Mucosa of stomach (tissue), 1 donor: ENCODE measurements around the gene ACADS.

Experiments
- H3K27me3 ChIP-seq: one replicate; pipeline ENCODE4 v1.7.0; 2013; ENCODE audit warnings: mild to moderate bottlenecking, low read length; ENCODE audit not compliant: control insufficient read depth, insufficient read depth
- H3K36me3 ChIP-seq: one replicate; pipeline ENCODE4 v1.7.0; 2013; ENCODE audit warnings: low read length; ENCODE audit not compliant: control insufficient read depth, insufficient read depth
- H3K4me1 ChIP-seq: one replicate; pipeline ENCODE4 v1.7.0; 2013; ENCODE audit warnings: mild to moderate bottlenecking, low read length; ENCODE audit not compliant: control insufficient read depth, insufficient read depth
- H3K4me3 ChIP-seq: one replicate; pipeline ENCODE4 v1.7.0; 2013; ENCODE audit warnings: low read length
- H3K9ac ChIP-seq: one replicate; pipeline ENCODE4 v1.7.0; 2013; ENCODE audit warnings: mild to moderate bottlenecking, low read length, moderate library complexity
- H3K9me3 ChIP-seq: one replicate; pipeline ENCODE4 v1.7.0; 2013; ENCODE audit warnings: mild to moderate bottlenecking, low read length, moderate library complexity; ENCODE audit not compliant: control insufficient read depth
- donor health status: Pancreatic carcinoma.

Gene ACADS

DNA sequence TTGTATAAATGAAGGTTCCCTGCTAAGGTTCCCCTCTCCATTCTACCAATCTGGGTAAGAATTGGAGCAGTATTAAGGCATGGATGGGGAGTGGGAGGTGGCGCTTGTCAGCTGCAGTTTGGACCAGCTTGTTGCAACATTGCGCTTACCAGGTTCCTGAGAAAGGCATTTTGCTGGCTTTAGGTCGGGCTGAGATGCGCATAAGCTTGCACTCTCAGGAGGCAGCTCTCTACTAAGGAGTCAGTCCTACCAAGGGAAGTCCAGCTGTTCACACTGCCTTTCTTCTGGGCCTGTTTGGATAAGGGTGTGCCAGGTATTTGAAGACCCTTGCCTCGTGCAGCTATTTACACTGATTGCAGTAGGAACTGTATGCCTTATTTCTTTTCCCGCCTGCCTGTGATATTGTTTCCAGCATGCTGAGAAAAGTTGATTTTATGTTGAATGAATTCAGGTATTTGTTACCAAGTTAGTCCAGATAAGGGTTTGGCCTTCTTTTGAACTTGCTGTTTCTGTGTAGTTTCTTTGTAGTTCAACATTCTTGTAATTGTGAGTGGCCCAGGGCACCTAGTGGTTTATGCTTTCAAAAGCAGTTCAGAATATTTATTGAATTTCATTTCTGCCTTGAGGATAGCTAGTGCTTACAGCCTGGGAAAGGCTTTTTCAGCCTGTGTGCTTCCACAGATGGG is 36.1 kb upstream of the ACADS start:
- no peaks in the 10 kb centered on the region for H3K27me3 ChIP-seq
- H3K4me1 ChIP-seq: peaks cover 32% of the 10 kb centered on the region
- no peak overlapping the region for H3K4me3 ChIP-seq
- no peaks in the 10 kb centered on the region for H3K9me3 ChIP-seq
- H3K36me3 ChIP-seq: no peaks in the 10 kb centered on the region
- H3K9ac ChIP-seq: no peak overlapping the region

DNA sequence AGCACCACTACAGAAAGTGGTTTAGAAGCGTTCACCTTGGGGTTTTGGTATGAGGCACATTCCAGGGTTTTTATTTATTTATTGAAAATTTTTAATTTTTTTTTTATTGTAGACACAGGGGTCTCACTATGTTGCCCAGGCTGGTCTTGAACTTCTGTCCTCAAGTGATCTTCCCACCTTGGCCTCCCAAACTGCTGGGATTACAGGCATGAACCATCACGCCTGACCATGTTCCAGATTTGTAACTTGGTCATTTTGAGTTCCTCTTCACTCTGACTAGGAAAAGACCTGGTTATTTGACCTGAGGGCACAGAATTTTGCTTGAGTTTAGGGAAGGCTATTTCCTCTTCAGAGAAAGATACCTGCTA is 35.6 kb upstream of the ACADS start:
- Histone ChIP-seq H3K4me1 (peaks cover 32% of the 10 kb centered on the region), H3K4me3 (no peak overlapping the region), H3K9me3 (no peaks in the 10 kb centered on the region), H3K36me3 (no peaks in the 10 kb centered on the region), H3K27me3 (no peaks in the 10 kb centered on the region), H3K9ac (no peak overlapping the region)

DNA sequence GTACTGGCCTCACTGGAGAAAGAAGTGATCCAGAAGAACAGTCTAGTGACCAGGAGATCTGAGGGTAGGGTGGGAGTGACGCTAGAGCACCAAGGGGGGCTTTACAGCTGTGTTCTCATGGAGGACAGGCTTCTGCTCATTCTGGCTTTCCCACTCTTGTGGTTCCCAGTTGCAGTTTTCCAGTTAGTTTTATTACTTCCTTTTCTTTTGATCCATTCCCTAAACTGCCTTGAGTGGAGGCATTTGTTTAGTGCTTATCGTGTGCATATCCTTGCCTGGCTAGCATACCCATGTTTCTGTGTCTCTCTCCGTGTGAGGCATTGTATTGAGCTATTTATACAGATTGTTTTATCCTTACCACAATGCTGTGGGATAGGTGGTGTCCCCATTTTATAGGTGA is 34.6 kb upstream of the ACADS start:
- Histone ChIP-seq H3K36me3 (no peaks in the 10 kb centered on the region), H3K4me3 (no peak overlapping the region), H3K27me3 (no peaks in the 10 kb centered on the region), H3K9ac (no peak overlapping the region), H3K4me1 (peaks cover 32% of the 10 kb centered on the region), H3K9me3 (no peaks in the 10 kb centered on the region)

DNA sequence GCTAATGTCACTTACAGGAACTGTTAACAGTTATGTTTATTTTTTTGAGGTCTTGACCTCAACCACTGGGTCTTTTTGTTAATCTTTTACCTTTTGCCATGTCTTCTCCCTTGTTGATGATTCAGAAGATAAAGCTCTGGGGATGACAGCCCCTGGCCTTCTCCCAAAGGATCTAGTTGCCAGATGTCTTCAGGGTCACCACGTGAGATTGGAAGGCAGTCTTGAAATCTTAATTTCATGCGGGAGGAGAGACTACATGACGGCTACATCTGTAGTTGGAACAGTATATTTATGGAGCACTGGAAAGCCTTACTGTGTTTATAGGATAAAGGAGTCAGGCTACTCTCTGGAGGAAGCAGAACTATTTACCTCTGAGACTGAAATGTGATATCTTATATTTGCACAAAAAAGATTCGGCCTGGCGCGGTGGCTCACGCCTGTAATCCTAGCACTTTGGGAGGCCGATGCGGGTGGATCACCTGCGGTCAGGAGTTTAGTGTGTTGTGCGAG is 33.0 kb upstream of the ACADS start:
- Histone ChIP-seq H3K27me3 (no peaks in the 10 kb centered on the region), H3K9ac (no peak overlapping the region), H3K9me3 (no peaks in the 10 kb centered on the region), H3K36me3 (no peaks in the 10 kb centered on the region), H3K4me1 (peaks cover 32% of the 10 kb centered on the region), H3K4me3 (no peak overlapping the region)

DNA sequence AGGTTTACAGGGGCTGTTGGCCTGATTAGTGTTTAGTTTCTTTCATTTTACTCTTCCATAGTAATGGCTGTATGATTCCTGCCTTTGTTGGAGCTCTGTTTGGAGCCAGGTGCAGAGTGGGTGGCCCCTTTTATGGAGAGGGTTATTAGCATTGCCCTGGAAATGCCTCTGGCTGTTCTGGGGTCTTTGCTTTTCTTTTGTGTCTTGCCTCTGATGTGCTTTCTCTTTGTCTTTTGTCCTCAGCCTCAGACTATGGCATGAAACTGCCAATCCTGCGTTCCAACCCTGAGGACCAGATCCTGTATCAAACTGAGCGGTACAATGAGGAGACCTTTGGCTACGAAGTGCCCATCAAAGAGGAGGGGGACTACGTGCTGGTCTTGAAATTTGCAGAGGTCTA is 31.8 kb upstream of the ACADS start:
- no peak overlapping the region for H3K4me3 ChIP-seq
- H3K9ac ChIP-seq: no peak overlapping the region
- peaks cover 7% of the 10 kb centered on the region for H3K36me3 ChIP-seq
- H3K9me3 ChIP-seq: no peaks in the 10 kb centered on the region
- peaks cover 25% of the 10 kb centered on the region for H3K4me1 ChIP-seq
- no peaks in the 10 kb centered on the region for H3K27me3 ChIP-seq

DNA sequence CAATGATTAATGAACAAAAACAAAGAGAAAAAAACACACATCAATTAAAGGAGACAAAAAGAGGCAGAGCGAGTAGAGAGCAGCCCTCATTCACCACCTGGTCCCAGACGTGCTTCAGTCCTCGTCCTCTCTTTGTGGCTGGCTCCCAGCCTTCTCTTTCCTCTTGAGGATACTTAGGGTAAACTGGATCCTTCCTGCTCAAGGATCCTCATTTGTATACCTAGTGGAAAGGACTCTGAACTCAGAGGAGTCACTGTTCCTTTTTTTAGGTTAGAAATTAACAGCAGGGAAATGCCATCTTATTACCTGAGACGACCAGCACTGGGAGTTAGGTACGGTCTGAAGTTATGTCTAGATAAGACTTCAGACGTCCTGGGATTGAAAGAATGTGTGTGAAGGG is 29.0 kb upstream of the ACADS start:
- H3K9ac ChIP-seq: no peak overlapping the region
- no peak overlapping the region for H3K4me3 ChIP-seq
- H3K4me1 ChIP-seq: peaks cover 10% of the 10 kb centered on the region
- H3K36me3 ChIP-seq: peaks cover 7% of the 10 kb centered on the region
- H3K27me3 ChIP-seq: no peaks in the 10 kb centered on the region
- H3K9me3 ChIP-seq: no peaks in the 10 kb centered on the region

DNA sequence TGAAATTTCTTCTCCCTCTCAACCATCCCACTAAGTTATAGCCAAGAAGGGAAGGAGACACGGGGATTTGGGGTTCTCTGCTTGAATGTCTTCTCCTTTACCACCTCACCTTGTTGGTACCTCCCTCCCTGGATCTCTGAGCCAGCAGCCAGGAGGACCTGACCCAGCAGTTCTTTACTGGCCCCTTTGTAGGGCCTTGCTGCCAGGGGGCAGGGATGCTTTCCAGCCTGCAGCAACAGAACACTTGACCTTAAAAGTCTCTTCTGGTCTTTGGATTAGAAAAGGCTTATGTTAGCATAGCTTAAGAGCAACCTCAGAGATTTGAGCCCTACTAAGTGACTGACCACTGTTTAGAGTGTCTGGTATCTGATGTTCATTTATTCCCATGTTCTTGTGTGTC is 28.3 kb upstream of the ACADS start:
- no peaks in the 10 kb centered on the region for H3K9me3 ChIP-seq
- H3K4me3 ChIP-seq: no peak overlapping the region
- H3K4me1 ChIP-seq: peaks cover 6% of the 10 kb centered on the region
- H3K27me3 ChIP-seq: no peaks in the 10 kb centered on the region
- no peak overlapping the region for H3K9ac ChIP-seq
- peaks cover 7% of the 10 kb centered on the region for H3K36me3 ChIP-seq

DNA sequence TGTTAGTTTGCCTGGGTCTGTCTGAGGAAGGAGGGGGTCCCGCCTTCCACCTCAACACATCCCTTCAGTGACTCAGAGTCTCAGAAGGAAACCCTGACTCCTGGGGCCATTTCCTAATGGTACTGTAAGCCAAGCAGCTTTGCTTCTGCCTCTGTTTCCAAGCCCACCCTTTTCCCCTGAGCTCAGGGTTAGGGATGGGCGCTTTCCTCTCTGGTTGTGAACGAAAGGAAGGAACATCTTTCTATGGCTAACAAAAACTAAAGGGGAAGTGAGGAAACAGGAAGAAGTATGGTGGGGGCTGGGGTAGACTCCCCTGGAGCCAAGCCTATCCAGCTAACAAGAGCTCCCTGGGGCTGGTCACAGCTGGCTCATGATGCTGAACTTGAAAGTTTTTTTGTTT is 27.0 kb upstream of the ACADS start:
- Histone ChIP-seq H3K36me3 (peaks cover 7% of the 10 kb centered on the region), H3K9ac (no peak overlapping the region), H3K4me3 (no peak overlapping the region), H3K4me1 (no peaks in the 10 kb centered on the region), H3K9me3 (no peaks in the 10 kb centered on the region), H3K27me3 (no peaks in the 10 kb centered on the region)

DNA sequence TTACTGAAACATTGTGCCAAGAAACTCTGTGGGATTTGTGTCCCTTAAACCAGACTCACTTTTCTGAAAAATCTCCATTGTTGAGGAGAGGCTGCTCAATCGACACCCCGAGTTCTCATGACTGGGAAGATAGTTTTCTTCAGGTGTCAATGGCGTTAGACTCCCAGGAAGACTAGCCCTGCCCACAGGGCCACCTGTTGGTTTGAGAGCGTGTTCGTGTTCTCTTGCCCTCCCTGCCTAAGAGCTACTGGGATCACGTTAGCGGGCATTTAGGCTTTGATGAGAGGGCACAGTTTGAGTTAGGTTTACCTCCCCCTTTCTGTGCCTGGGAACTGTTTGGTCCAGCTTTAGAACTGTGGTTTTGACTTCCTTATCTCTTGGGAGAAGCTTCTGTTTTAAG is 26.1 kb upstream of the ACADS start:
- H3K4me3 ChIP-seq: no peak overlapping the region
- no peaks in the 10 kb centered on the region for H3K4me1 ChIP-seq
- H3K9me3 ChIP-seq: no peaks in the 10 kb centered on the region
- no peaks in the 10 kb centered on the region for H3K27me3 ChIP-seq
- H3K36me3 ChIP-seq: peaks cover 7% of the 10 kb centered on the region
- no peak overlapping the region for H3K9ac ChIP-seq

DNA sequence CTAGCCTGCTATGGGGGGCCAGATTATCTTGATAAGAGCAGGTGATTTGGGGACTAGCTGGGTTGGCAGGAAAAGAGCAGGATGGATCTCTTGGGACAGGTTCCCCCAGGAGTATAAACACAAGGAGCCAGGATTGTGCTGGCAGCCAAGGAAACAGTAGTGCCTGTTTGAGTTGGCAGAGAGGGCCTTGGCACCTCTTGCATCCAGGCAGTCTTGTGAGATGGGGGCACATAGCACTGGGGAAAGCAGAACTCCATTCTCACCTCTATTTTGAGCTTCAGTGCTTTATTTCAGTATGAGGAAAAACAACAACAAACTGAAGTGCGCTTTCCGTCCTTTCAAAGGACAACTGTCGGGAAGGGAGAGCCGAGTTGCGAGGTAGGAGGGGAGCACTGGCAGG is 24.7 kb upstream of the ACADS start:
- no peak overlapping the region for H3K9ac ChIP-seq
- H3K4me1 ChIP-seq: no peaks in the 10 kb centered on the region
- no peaks in the 10 kb centered on the region for H3K27me3 ChIP-seq
- no peaks in the 10 kb centered on the region for H3K9me3 ChIP-seq
- H3K4me3 ChIP-seq: no peak overlapping the region
- H3K36me3 ChIP-seq: peaks cover 7% of the 10 kb centered on the region

DNA sequence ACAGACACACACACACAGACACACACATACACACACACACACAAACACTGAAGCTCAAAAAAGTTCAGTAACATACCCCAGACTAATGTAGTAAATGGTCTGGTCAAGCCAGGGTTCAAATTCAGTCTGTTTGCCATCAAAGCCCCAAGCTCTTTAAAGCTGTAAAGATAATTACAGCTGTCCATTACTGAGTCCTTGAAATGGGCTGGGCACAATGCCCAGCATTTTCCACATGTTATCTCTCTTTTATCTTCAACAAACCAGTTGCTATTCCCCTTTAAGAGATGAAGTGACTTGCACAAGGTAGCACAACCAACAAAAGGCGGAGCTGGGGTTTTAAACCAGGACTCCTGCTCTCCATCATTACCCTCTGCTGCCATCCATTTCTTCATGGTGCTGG is 23.0 kb upstream of the ACADS start:
- Histone ChIP-seq H3K9ac (no peak overlapping the region), H3K4me1 (no peaks in the 10 kb centered on the region), H3K36me3 (peaks cover 7% of the 10 kb centered on the region), H3K27me3 (no peaks in the 10 kb centered on the region), H3K9me3 (no peaks in the 10 kb centered on the region), H3K4me3 (no peak overlapping the region)

DNA sequence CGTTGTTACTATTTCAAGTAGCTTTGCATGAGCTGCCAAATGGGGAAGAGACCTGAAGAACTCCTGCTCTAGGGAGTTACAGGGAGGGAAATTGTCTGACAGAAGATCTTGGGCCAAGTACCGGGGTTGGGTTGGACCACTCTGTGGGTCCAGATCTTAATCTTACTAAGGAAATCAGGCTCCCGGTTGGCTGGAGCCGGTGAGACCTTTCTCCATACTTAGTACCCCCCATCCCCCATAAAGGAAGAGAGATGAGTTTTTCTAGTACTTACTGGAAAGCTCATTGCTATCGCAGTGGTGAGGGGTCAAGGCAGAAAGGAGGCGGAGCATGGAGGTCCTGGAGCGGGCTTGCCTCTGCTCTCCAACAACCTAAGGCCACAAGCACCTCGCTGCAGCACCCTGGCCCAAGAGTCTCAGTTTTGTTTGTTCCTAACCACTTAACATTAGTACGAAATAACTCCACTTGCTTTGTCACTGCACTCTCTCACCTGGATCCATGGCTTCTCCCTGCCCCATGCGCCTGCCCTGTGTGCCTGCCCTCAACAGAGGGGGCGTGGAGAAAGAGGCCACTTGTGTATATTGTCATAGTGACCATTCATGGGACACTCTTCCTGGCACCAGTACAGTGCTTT is 22.2 kb upstream of the ACADS start:
- Histone ChIP-seq H3K36me3 (no peaks in the 10 kb centered on the region), H3K9me3 (no peaks in the 10 kb centered on the region), H3K4me3 (no peak overlapping the region)

More for the DNA sequence above, 22.2 kb upstream of the ACADS start:
- no peaks in the 10 kb centered on the region for H3K27me3 ChIP-seq
- H3K9ac ChIP-seq: no peak overlapping the region
- no peaks in the 10 kb centered on the region for H3K4me1 ChIP-seq
